ENCODE measurements around the gene DKC1.
"Not testable (repeated sequence)": the region's sequence is repeated elsewhere in the genome, so short reads cannot be mapped to it uniquely, and the experiment has no call there.

Gene DKC1

GRCh38 chrX:154818916-154819770 lies 56.5 kb downstream of the DKC1 start:
- DNase-seq (ENCODE audit: low read depth in 2 of 2) = no peak

GRCh38 chrX:154819771-154820341 lies 57.2 kb downstream of the DKC1 start:
- no peak for DNase-seq (ENCODE audit: low read depth in 2 of 2)

- no peak for DNase-seq (ENCODE audit: low read depth in 2 of 2)
These were observed 58.9 kb downstream of the DKC1 start for GRCh38 chrX:154821523-154821922.

GRCh38 chrX:154822029-154822428 lies 59.4 kb downstream of the DKC1 start:
- no peak for DNase-seq (ENCODE audit: low read depth in 2 of 2)

- DNase-seq (ENCODE audit: low read depth in 2 of 2) = no peak
These were observed 62.0 kb downstream of the DKC1 start for GRCh38 chrX:154824638-154825037.

- not testable (repeated sequence) for DNase-seq (ENCODE audit: low read depth in 2 of 2)
These were observed 62.9 kb downstream of the DKC1 start for GRCh38 chrX:154825586-154825985.

All from stimulated activated CD4-positive, alpha-beta T cell treated with anti-CD3 and anti-CD28 coated beads, Interleukin-15, amount 100 ng/mL, for 48 hours (primary cell).